SK-N-SH treated with all-trans-retinoic acid at 6 μM for 48 hours (cell line): ENCODE measurements around the gene DMD.

ENCODE experiments used
- BACH2 ChIP-seq: fragments of 250-450 bp; sonication (Bioruptor Pico); IDR thresholded peaks from 2 replicates; pipeline ENCODE4 v1.9.0; 2021; ENCODE audit warnings: mild to moderate bottlenecking, borderline replicate concordance
- ISL1 ChIP-seq: fragments of 250-450 bp; sonication (Bioruptor Pico); IDR thresholded peaks from 2 replicates; pipeline ENCODE4 v2.1.2; 2022; ENCODE audit warnings: mild to moderate bottlenecking, moderate library complexity
- RARB ChIP-seq: fragments of 250-450 bp; sonication (Bioruptor Pico); IDR thresholded peaks from 2 replicates; pipeline ENCODE4 v1.8.0; 2021; ENCODE audit warnings: mild to moderate bottlenecking, moderate library complexity
- TF ChIP-seq, protein P1 (sequence below): fragments of 250-450 bp; sonication (Bioruptor Pico); IDR thresholded peaks from 2 replicates; pipeline ENCODE4 v1.8.0; 2020; ENCODE audit warnings: mild to moderate bottlenecking, moderate library complexity, borderline replicate concordance

DNA sequence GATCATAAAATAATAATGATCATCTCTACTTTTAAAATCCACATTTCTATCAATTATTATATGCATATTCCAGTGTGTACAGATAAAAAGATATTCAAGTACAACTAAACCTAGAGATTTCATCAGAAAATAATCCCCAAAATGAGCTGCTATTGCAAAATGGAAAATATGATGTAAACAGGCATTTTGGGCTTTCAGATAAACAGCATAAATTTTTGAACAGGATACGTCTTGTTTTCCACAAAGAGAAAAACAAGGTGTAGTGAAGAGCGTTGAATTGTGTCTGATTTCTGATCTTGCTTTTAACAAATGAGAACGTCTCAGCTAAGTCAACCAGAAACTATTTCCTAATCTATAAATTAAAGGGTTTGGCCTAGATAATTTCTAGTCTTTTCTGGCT is 1789.9 kb downstream of the DMD start:
- TF ChIP-seq RARB (CRISPR knock-in tag) (no peak), ISL1 (CRISPR knock-in tag) (no peak), BACH2 (CRISPR knock-in tag) (no peak)
- TF ChIP-seq, protein P1, sequence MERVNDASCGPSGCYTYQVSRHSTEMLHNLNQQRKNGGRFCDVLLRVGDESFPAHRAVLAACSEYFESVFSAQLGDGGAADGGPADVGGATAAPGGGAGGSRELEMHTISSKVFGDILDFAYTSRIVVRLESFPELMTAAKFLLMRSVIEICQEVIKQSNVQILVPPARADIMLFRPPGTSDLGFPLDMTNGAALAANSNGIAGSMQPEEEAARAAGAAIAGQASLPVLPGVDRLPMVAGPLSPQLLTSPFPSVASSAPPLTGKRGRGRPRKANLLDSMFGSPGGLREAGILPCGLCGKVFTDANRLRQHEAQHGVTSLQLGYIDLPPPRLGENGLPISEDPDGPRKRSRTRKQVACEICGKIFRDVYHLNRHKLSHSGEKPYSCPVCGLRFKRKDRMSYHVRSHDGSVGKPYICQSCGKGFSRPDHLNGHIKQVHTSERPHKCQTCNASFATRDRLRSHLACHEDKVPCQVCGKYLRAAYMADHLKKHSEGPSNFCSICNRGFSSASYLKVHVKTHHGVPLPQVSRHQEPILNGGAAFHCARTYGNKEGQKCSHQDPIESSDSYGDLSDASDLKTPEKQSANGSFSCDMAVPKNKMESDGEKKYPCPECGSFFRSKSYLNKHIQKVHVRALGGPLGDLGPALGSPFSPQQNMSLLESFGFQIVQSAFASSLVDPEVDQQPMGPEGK (CRISPR knock-in tag): no peak
